GM23248 (cell line): ENCODE data around the gene HAGH.

ENCODE experiments used
- EZH2 ChIP-seq: fragments of 200-600 bp; sonication (generic); IDR thresholded peaks from 2 replicates; pipeline ENCODE4 v1.6.1; 2018; ENCODE audit warnings: antibody characterized with exemption, mild to moderate bottlenecking; ENCODE audit not compliant: insufficient read depth, poor library complexity, severe bottlenecking
- EZH2phosphoT487 ChIP-seq: fragments of 200-600 bp; sonication (generic); IDR thresholded peaks from 2 replicates; pipeline ENCODE4 v1.6.1; 2018; ENCODE audit warnings: antibody characterized with exemption, moderate library complexity, mild to moderate bottlenecking, low read depth; ENCODE audit not compliant: insufficient read depth

DNA sequence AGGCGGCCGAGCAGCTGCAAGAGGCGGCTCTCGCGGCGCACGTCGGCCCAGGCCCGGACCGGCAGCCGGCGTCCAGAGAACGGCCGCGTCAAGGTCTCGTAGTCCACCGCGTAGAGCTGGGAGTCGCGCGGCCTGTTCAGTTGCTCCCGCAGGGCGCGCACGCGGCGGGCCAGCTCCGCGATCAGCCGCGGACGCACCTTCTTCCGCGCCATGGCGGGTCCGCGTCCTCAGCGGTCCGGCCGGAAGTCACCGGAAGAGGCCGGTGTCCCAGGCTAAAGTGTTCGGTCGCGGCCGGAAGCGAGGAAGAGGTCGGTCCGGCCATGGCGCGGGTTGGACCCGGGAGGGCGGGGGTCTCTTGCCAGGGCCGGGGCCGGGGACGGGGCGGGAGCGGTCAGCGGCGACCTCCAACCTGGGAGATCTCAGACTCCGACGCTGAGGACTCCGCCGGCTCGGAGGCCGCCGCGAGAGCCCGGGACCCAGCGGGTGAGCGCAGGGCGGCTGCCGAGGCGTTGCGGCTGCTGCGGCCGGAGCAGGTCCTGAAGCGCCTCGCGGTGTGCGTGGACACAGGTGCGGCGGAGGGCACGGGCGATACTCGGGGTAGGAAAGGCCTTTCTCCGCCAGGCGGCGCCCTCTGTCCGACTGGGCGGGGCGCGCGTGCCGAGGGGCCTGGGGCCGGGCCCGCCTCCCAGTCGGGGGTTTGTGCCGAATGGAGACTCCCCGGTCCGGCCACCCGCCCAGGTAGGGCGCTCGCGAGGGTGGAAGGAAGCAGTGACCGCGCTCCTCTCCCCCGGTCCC, 53.5 kb downstream of the HAGH start, which contains the start of gene MRPS34:
- TF ChIP-seq EZH2 (no peak), EZH2phosphoT487 (no peak)
